C4-2B (cell line): Measurements from ENCODE around the gene JDP2.
"Not testable (repeated sequence)": the region's sequence is repeated elsewhere in the genome, so short reads cannot be mapped to it uniquely, and the experiment has no call there.

ENCODE experiments used
- H3K27ac ChIP-seq: fragments of 450-650 bp; 2 replicates; pipeline ENCODE4 v1.5.1; 2017
- ZFX ChIP-seq: fragments of 450-650 bp; IDR thresholded peaks from 2 replicates; pipeline ENCODE4 v1.6.1; 2017
- TF ChIP-seq, protein P1 (sequence below): fragments of 450-650 bp; conservative IDR thresholded peaks from 2 replicates; pipeline ENCODE4 v1.5.1; 2017; ENCODE audit warnings: mild to moderate bottlenecking

The JDP2 gene

GRCh38 chr14:75461755-75462349 lies 34.0 kb downstream of the JDP2 start:
- H3K27ac ChIP-seq = peak overlapping the region; percentile 68
- TF ChIP-seq ZFX = no peak
- TF ChIP-seq, protein P1, sequence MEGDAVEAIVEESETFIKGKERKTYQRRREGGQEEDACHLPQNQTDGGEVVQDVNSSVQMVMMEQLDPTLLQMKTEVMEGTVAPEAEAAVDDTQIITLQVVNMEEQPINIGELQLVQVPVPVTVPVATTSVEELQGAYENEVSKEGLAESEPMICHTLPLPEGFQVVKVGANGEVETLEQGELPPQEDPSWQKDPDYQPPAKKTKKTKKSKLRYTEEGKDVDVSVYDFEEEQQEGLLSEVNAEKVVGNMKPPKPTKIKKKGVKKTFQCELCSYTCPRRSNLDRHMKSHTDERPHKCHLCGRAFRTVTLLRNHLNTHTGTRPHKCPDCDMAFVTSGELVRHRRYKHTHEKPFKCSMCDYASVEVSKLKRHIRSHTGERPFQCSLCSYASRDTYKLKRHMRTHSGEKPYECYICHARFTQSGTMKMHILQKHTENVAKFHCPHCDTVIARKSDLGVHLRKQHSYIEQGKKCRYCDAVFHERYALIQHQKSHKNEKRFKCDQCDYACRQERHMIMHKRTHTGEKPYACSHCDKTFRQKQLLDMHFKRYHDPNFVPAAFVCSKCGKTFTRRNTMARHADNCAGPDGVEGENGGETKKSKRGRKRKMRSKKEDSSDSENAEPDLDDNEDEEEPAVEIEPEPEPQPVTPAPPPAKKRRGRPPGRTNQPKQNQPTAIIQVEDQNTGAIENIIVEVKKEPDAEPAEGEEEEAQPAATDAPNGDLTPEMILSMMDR = no peak

- TF ChIP-seq, protein P1 = no peak
- no peak for TF ChIP-seq ZFX
- no peak overlapping the region for H3K27ac ChIP-seq
These were observed 36.8 kb downstream of the JDP2 start for GRCh38 chr14:75464626-75465025.

DNA sequence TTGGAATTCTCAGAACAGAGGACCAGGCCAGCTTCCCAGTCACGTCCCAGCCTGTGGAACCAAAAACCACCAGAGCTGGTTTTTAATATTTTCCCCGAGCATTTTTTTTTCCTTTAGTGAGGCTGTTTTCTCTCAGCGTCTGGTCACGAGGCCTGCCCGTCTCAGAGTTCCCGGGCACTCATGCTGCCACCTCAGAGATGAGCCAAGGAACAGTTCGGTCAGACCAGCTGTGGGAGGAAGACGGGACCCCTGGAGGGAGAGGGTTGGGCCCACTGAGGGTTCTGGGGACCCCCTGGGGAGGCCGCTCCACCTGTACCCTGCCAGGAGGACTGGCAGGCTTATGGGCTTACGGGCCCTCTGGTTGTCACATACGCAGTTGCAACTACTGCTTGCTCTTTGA lies 39.9 kb downstream of the JDP2 start:
- H3K27ac ChIP-seq = no peak overlapping the region
- no peak for TF ChIP-seq ZFX
- TF ChIP-seq, protein P1 = no peak

DNA sequence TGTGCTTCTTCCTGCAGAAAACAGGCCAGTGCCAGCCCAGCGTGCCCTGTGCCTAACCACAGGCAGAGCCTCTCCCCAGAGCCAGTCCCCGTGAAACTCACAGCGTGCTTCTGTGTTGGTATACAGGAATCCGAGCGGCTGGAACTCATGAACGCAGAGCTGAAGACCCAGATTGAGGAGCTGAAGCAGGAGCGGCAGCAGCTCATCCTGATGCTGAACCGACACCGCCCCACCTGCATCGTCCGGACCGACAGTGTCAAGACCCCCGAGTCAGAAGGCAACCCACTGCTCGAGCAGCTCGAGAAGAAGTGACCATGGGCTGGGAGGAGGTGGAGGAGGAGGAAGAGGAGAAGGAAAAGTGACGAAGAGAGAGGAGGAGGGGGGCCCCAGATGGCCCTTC lies 41.3 kb downstream of the JDP2 start:
- peak overlapping the region; percentile 55 for H3K27ac ChIP-seq

DNA sequence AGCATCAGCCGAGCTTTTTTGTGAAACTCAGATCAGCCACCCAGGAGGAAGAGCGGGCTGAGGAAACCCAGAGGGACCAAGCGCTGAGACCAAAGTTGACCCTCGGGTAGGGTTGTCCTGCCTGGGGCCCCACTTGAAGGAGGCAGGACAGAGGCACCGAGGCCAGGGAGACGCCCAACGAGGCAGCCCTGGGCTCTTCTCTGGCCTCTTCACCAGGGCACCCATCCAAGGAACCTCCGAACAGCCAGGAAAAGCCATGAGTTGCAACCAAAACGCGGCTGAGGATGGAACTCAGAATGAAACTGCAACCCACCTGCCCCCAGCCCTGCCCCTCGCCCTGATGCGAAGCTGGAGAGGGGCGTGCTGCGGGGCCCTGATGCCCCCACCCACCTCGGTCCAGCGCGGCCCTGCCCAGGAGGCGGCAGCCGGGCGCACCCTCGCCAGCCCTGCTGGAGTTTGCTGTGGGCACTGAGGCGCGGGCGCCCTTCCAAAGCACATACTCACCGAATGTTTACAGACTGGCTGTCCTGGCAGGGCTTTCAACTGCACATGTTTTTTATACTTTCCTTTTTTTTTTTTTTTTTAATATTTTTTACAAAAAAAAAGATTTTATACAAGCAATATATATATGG lies 41.9 kb downstream of the JDP2 start:
- TF ChIP-seq ZFX = no peak
- TF ChIP-seq, protein P1 = no peak
- peak overlapping the region; percentile 55 for H3K27ac ChIP-seq

More for the DNA sequence above, 41.3 kb downstream of the JDP2 start:
- TF ChIP-seq, protein P1 = no peak
- no peak for TF ChIP-seq ZFX

DNA sequence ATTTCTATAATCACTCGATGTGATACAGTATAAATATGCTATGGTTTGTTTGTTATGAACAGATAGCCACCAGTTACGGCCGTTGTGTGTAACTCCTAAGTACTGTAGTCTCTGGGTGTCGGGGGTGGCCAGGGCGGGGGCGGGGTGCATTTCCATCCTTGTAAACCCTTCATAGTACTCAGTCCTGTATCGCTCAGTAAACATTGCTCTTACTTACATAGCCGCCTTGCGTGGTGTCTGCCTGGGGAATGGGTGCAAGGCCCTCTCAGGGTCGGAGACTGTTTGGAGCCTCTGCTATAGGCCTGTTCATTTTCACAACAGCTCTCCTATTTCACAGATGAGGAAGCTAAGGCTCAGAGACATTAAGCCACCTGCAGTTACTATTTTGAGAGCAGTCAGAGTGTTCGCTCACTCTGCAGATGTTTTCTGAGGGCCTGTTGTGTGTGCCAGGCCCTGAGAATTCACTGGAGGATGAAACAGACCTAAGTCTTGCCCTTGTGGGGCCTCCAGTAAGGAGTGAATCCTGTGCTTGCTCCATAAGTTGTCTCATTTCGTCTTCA lies 42.5 kb downstream of the JDP2 start:
- TF ChIP-seq, protein P1 = no peak
- no peak for TF ChIP-seq ZFX
- H3K27ac ChIP-seq = peak overlapping the region; percentile 55

GRCh38 chr14:75471059-75471458 lies 43.2 kb downstream of the JDP2 start:
- peak overlapping the region; percentile 55; the same call in 1 of the 2 replicates for H3K27ac ChIP-seq
- TF ChIP-seq, protein P1 = no peak
- TF ChIP-seq ZFX = no peak

- H3K27ac ChIP-seq = not testable (repeated sequence)
These were observed 46.3 kb downstream of the JDP2 start for GRCh38 chr14:75474127-75474526.
